Measurements from ENCODE around the gene LSP1.
"Not testable (repeated sequence)": the region's sequence is repeated elsewhere in the genome, so short reads cannot be mapped to it uniquely, and the experiment has no call there.

LSP1 gene

GRCh38 chr11:1864831-1865665, 12.2 kb downstream of the LSP1 start:
- no peak for DNase-seq

- no peak for DNase-seq
Measured at GRCh38 chr11:1866226-1866625, 13.3 kb downstream of the LSP1 start.

GRCh38 chr11:1866776-1867175, 13.9 kb downstream of the LSP1 start:
- DNase-seq, result no peak

- DNase-seq, result no peak
Measured at GRCh38 chr11:1867381-1867780, 14.5 kb downstream of the LSP1 start.

- no peak for DNase-seq
Measured at GRCh38 chr11:1868056-1868635, 15.3 kb downstream of the LSP1 start.

- DNase-seq, result no peak
Measured at GRCh38 chr11:1868636-1869291, 15.9 kb downstream of the LSP1 start.

GRCh38 chr11:1869427-1870325, 16.8 kb downstream of the LSP1 start:
- no peak for DNase-seq

- no peak for DNase-seq
Measured at GRCh38 chr11:1870326-1870696, 17.4 kb downstream of the LSP1 start.

GRCh38 chr11:1870721-1871466, 18.0 kb downstream of the LSP1 start:
- DNase-seq, result no peak

GRCh38 chr11:1871531-1871930, 18.6 kb downstream of the LSP1 start:
- no peak for DNase-seq

- DNase-seq, result no peak
Measured at GRCh38 chr11:1872267-1872985, 19.5 kb downstream of the LSP1 start.

- no peak for DNase-seq
Measured at GRCh38 chr11:1873048-1873812, 20.3 kb downstream of the LSP1 start.

GRCh38 chr11:1873813-1874150, 20.9 kb downstream of the LSP1 start:
- DNase-seq, result not testable (repeated sequence)

- not testable (repeated sequence) for DNase-seq
Measured at GRCh38 chr11:1874441-1875092, 21.7 kb downstream of the LSP1 start.

- DNase-seq, result no peak
Measured at GRCh38 chr11:1875093-1875850, 22.4 kb downstream of the LSP1 start.

GRCh38 chr11:1875851-1876301, 23.0 kb downstream of the LSP1 start:
- not testable (repeated sequence) for DNase-seq

GRCh38 chr11:1876361-1877063, 23.6 kb downstream of the LSP1 start:
- peak in 2 of 4 experiments; percentile 59 to 67 for DNase-seq

Data from suppressor macrophage (primary cell).